Measurements from ENCODE around the gene BCL2.
A peak's percentile ranks its signal among the peaks of the same experiment; 100 is the strongest.

The BCL2 gene

GRCh38 chr18:63263444-63263843 is 56.1 kb downstream of the BCL2 start:
- no peak for TF ChIP-seq CTCF (IDR thresholded peaks at IDR 0.05)
- Histone ChIP-seq H3K9ac (no peak overlapping the region), H3K27ac (no peak overlapping the region), H3K9me3 (ENCODE audit: control insufficient read depth, low read length) (no peaks in the 10 kb centered on the region), H3K4me2 (ENCODE audit: low read length) (no peak overlapping the region), H2AFZ (no peak overlapping the region), H3K79me2 (peaks cover 4% of the 10 kb centered on the region), H3K36me3 (ENCODE audit: control insufficient read depth, insufficient read depth, low read length) (no peaks in the 10 kb centered on the region), H3K4me1 (peaks cover 41% of the 10 kb centered on the region), H3K4me3 (ENCODE audit: low read depth, low read length) (no peak overlapping the region), H3K27me3 (ENCODE audit: control insufficient read depth, insufficient read depth, low read length) (no peaks in the 10 kb centered on the region)

- peaks cover 42% of the 10 kb centered on the region for H3K4me1 ChIP-seq
- H2AFZ ChIP-seq = peak overlapping the region; percentile 13
- H3K4me3 ChIP-seq (ENCODE audit: low read depth, low read length) = no peak overlapping the region
- no peak overlapping the region for H3K4me2 ChIP-seq (ENCODE audit: low read length)
- H3K27me3 ChIP-seq (ENCODE audit: control insufficient read depth, insufficient read depth, low read length) = no peaks in the 10 kb centered on the region
- peak overlapping the region; percentile 5 for H3K27ac ChIP-seq
- peaks cover 4% of the 10 kb centered on the region for H3K79me2 ChIP-seq
- no peak for TF ChIP-seq CTCF (IDR thresholded peaks at IDR 0.05)
- no peaks in the 10 kb centered on the region for H3K9me3 ChIP-seq (ENCODE audit: control insufficient read depth, low read length)
- H3K36me3 ChIP-seq (ENCODE audit: control insufficient read depth, insufficient read depth, low read length) = no peaks in the 10 kb centered on the region
- no peak overlapping the region for H3K9ac ChIP-seq
Measured at GRCh38 chr18:63262369-63263335, 56.9 kb downstream of the BCL2 start.

- no peak for TF ChIP-seq CTCF (IDR thresholded peaks at IDR 0.05)
- Histone ChIP-seq H3K4me3 (ENCODE audit: low read depth, low read length) (no peak overlapping the region), H3K9me3 (ENCODE audit: control insufficient read depth, low read length) (no peaks in the 10 kb centered on the region), H3K4me2 (ENCODE audit: low read length) (peak overlapping the region; percentile 43), H2AFZ (peak overlapping the region; percentile 69), H3K79me2 (peaks cover 4% of the 10 kb centered on the region), H3K9ac (no peak overlapping the region), H3K36me3 (ENCODE audit: control insufficient read depth, insufficient read depth, low read length) (no peaks in the 10 kb centered on the region), H3K27ac (peak overlapping the region; percentile 95), H3K27me3 (ENCODE audit: control insufficient read depth, insufficient read depth, low read length) (no peaks in the 10 kb centered on the region), H3K4me1 (peaks cover 49% of the 10 kb centered on the region)
Measured at GRCh38 chr18:63261029-63261428, 58.5 kb downstream of the BCL2 start.

GRCh38 chr18:63260380-63260754 is 59.2 kb downstream of the BCL2 start:
- H3K9me3 ChIP-seq (ENCODE audit: control insufficient read depth, low read length) = no peaks in the 10 kb centered on the region
- H3K36me3 ChIP-seq (ENCODE audit: control insufficient read depth, insufficient read depth, low read length) = no peaks in the 10 kb centered on the region
- peaks cover 4% of the 10 kb centered on the region for H3K79me2 ChIP-seq
- peak overlapping the region; percentile 69 for H2AFZ ChIP-seq
- H3K4me3 ChIP-seq (ENCODE audit: low read depth, low read length) = peak overlapping the region; percentile 19
- H3K9ac ChIP-seq = no peak overlapping the region
- peaks cover 50% of the 10 kb centered on the region for H3K4me1 ChIP-seq
- H3K4me2 ChIP-seq (ENCODE audit: low read length) = peak overlapping the region; percentile 43
- no peaks in the 10 kb centered on the region for H3K27me3 ChIP-seq (ENCODE audit: control insufficient read depth, insufficient read depth, low read length)
- TF ChIP-seq CTCF (IDR thresholded peaks at IDR 0.05) = no peak
- H3K27ac ChIP-seq = peak overlapping the region; percentile 95

Measured in parathyroid adenoma (tissue), 2 donors.